H9 (cell line): ENCODE results near the gene ARFGEF2. TPM values are rescaled to one million over a fixed set of nuclear protein-coding genes. Genes with fewer than 3 reads are reported as not detected.

Source experiments
- DNase-seq: peaks from one replicate; pipeline ENCODE4 v3.0.0-alpha.2; 2017
- H2AFZ ChIP-seq: one replicate; pipeline ENCODE4 v1.6.1; 2013; ENCODE audit warnings: mild to moderate bottlenecking, low read length, control low read depth, moderate library complexity
- H2AK5ac ChIP-seq: 2 replicates; pipeline ENCODE4 v1.6.1; 2013; ENCODE audit warnings: low read length, control low read depth, mixed read lengths; ENCODE audit not compliant: insufficient read length
- H2BK120ac ChIP-seq: one replicate; pipeline ENCODE4 v1.6.1; 2013; ENCODE audit warnings: low read depth, mild to moderate bottlenecking, low read length, control low read depth, inconsistent platforms; ENCODE audit not compliant: poor library complexity, severe bottlenecking
- H2BK12ac ChIP-seq: 2 replicates; pipeline ENCODE4 v1.6.1; 2013; ENCODE audit warnings: low read length, control low read depth, mixed read lengths, low read depth; ENCODE audit not compliant: insufficient read length
- H2BK15ac ChIP-seq: 2 replicates; pipeline ENCODE4 v1.6.1; 2013; ENCODE audit warnings: low read depth, low read length, control low read depth
- H2BK20ac ChIP-seq: one replicate; pipeline ENCODE4 v1.6.1; 2013; ENCODE audit warnings: low read depth, mild to moderate bottlenecking, low read length, control low read depth, inconsistent platforms; ENCODE audit not compliant: poor library complexity, severe bottlenecking
- H2BK5ac ChIP-seq: 2 replicates; pipeline ENCODE4 v1.6.1; 2013; ENCODE audit warnings: low read length, control low read depth, mixed read lengths; ENCODE audit not compliant: insufficient read length
- H3K14ac ChIP-seq: 2 replicates; pipeline ENCODE4 v1.6.1; 2013; ENCODE audit warnings: low read length, control low read depth; ENCODE audit not compliant: insufficient read depth
- H3K18ac ChIP-seq: 2 replicates; pipeline ENCODE4 v1.6.1; 2013; ENCODE audit warnings: low read depth, mild to moderate bottlenecking, mixed read lengths, low read length, control low read depth; ENCODE audit not compliant: insufficient read length
- H3K23ac ChIP-seq: 2 replicates; pipeline ENCODE4 v1.6.1; 2013; ENCODE audit warnings: low read length, control low read depth, mixed read lengths, low read depth; ENCODE audit not compliant: insufficient read length
- H3K23me2 ChIP-seq: 2 replicates; pipeline ENCODE4 v1.6.1; 2013; ENCODE audit warnings: low read depth, mild to moderate bottlenecking, mixed read lengths, low read length, control low read depth; ENCODE audit not compliant: insufficient read length, poor library complexity, severe bottlenecking
- H3K27ac ChIP-seq: 2 replicates; pipeline ENCODE4 v1.5.1; 2013; ENCODE audit warnings: low read length, control low read depth, mixed read lengths, low read depth; ENCODE audit not compliant: insufficient read length
- H3K27me3 ChIP-seq: 2 replicates; pipeline ENCODE4 v1.6.1; 2013; ENCODE audit warnings: low read length, control low read depth, inconsistent platforms; ENCODE audit not compliant: insufficient read depth
- H3K4ac ChIP-seq: 2 replicates; pipeline ENCODE4 v1.6.1; 2013; ENCODE audit warnings: low read depth, mild to moderate bottlenecking, control low read depth, inconsistent platforms, low read length, moderate library complexity
- H3K4me1 ChIP-seq: 2 replicates; pipeline ENCODE4 v1.6.1; 2013; ENCODE audit warnings: low read length, control low read depth, inconsistent platforms; ENCODE audit not compliant: insufficient read depth
- H3K4me2 ChIP-seq: 2 replicates; pipeline ENCODE4 v1.6.1; 2013; ENCODE audit warnings: low read length, control low read depth, mixed read lengths; ENCODE audit not compliant: insufficient read length, insufficient read depth
- H3K56ac ChIP-seq: 2 replicates; pipeline ENCODE4 v1.6.1; 2013; ENCODE audit warnings: low read depth, mild to moderate bottlenecking, mixed read lengths, low read length, control low read depth; ENCODE audit not compliant: insufficient read length
- H3K79me1 ChIP-seq: 2 replicates; pipeline ENCODE4 v1.6.1; 2013; ENCODE audit warnings: low read depth, mild to moderate bottlenecking, moderate library complexity, low read length, control low read depth, inconsistent platforms; ENCODE audit not compliant: insufficient read depth, poor library complexity, severe bottlenecking
- H3K79me2 ChIP-seq: 2 replicates; pipeline ENCODE4 v1.6.1; 2013; ENCODE audit warnings: low read length, control low read depth, inconsistent platforms; ENCODE audit not compliant: insufficient read depth
- H3K9ac ChIP-seq: 2 replicates; pipeline ENCODE4 v1.6.1; 2013; ENCODE audit warnings: low read length, control low read depth, mixed read lengths; ENCODE audit not compliant: insufficient read length; ENCODE audit errors: extremely low read depth
- H3K9me3 ChIP-seq: one replicate; pipeline ENCODE4 v1.6.1; 2013; ENCODE audit warnings: low read depth, low read length, inconsistent platforms; ENCODE audit not compliant: control insufficient read depth
- H3T11ph ChIP-seq: one replicate; pipeline ENCODE4 v1.6.1; 2013; ENCODE audit warnings: mild to moderate bottlenecking, low read length, control low read depth, inconsistent platforms
- H4K20me1 ChIP-seq: one replicate; pipeline ENCODE4 v1.6.1; 2013; ENCODE audit not compliant: control insufficient read depth, insufficient read length, insufficient read depth
- H4K5ac ChIP-seq: 2 replicates; pipeline ENCODE4 v1.6.1; 2013; ENCODE audit warnings: low read depth, mild to moderate bottlenecking, mixed read lengths, low read length, control low read depth; ENCODE audit not compliant: insufficient read length
- H4K8ac ChIP-seq: replicated peaks from 2 replicates; pipeline ENCODE4 v1.6.1; 2013; ENCODE audit warnings: low read length, control low read depth, mixed read lengths, low read depth; ENCODE audit not compliant: insufficient read length
- H4K91ac ChIP-seq: 2 replicates; pipeline ENCODE4 v1.6.1; 2013; ENCODE audit warnings: low read depth, mild to moderate bottlenecking, moderate library complexity, mixed read lengths, low read length, control low read depth; ENCODE audit not compliant: insufficient read length
- H3K27ac Mint-ChIP-seq, 3 experiments: 2 replicates in 2 of 3; 3 replicates in 1 of 3; pipeline ENCODE4 v1.8.0; 2020 to 2021; ENCODE audit warnings: mixed read lengths in 3 of 3, mild to moderate bottlenecking in 1 of 3, moderate library complexity in 1 of 3
- H3K27me3 Mint-ChIP-seq: 2 replicates; pipeline ENCODE4 v1.8.0; 2021; ENCODE audit warnings: low read depth, mild to moderate bottlenecking, moderate library complexity, mixed read lengths
- H3K36me3 Mint-ChIP-seq, 3 experiments: 2 replicates in 2 of 3; 3 replicates in 1 of 3; pipeline ENCODE4 v1.8.0; 2020 to 2021; ENCODE audit warnings: low read depth in 3 of 3, mixed read lengths in 3 of 3; ENCODE audit not compliant: insufficient read depth in 1 of 3
- H3K4me1 Mint-ChIP-seq, 2 experiments: 2 replicates each; pipeline ENCODE4 v1.8.0; 2020; ENCODE audit warnings: mixed read lengths in 2 of 2
- H3K4me3 Mint-ChIP-seq, 2 experiments: 2 replicates in 1 of 2; 3 replicates in 1 of 2; pipeline ENCODE4 v1.8.0; 2020 to 2021; ENCODE audit warnings: mild to moderate bottlenecking in 2 of 2, mixed read lengths in 2 of 2, moderate library complexity in 1 of 2
- H3K9me3 Mint-ChIP-seq, 2 experiments: 2 replicates in 1 of 2; 3 replicates in 1 of 2; pipeline ENCODE4 v1.8.0; 2020; ENCODE audit warnings: mild to moderate bottlenecking in 2 of 2, mixed read lengths in 2 of 2, moderate library complexity in 1 of 2
- CTCF ChIP-seq: fragments of 200-600 bp; sonication (generic); conservative IDR thresholded peaks from 3 replicates; pipeline ENCODE4 v1.8.0; 2021; ENCODE audit warnings: antibody characterized with exemption, mild to moderate bottlenecking
- WGBS: extraction: QIAGEN DNeasy Blood & Tissue Kit; methylation state at CpG from one replicate; pipeline ENCODE4 v1.1.7; 2013; ENCODE audit warnings: missing lambda C conversion rate, low lambda C conversion rate, mixed read lengths; ENCODE audit not compliant: insufficient read length; ENCODE audit errors: extremely low coverage; 5-methylcytosine and 5-hydroxymethylcytosine counted together
- total RNA-seq: library from RNA; stranded (reverse); gene quantifications from 2 replicates; pipeline ENCODE4 v1.2.1, GENCODE V29; 2021

Gene ARFGEF2
- total RNA-seq, 1 experiment from 2014 or later = 16.6 TPM

GRCh38 chr20:48995589-48995988 is 74.1 kb downstream of the ARFGEF2 start:
- H3K9me3 ChIP-seq = no peaks in the 10 kb centered on the region
- WGBS = no CpG with 5 or more reads among the region's 4 CpGs
- no peak overlapping the region for H2BK20ac ChIP-seq
- H2BK12ac ChIP-seq = no peak overlapping the region
- no peaks in the 10 kb centered on the region for H4K20me1 ChIP-seq
- DNase-seq = no peak
- no peak overlapping the region for H3K4ac ChIP-seq
- no peak overlapping the region for H3K4me2 ChIP-seq
- H2BK15ac ChIP-seq = no peak overlapping the region
- no peak overlapping the region for H3K56ac ChIP-seq
- no peak overlapping the region for H3T11ph ChIP-seq
- TF ChIP-seq CTCF = no peak
- H3K27ac ChIP-seq = no peak overlapping the region
- Mint-ChIP-seq H3K36me3 (peaks cover 27 to 85% (median 62%) of the 10 kb centered on the region in 3 experiments; a peak in 6 of 7 replicates), H3K4me1 (no peaks in the 10 kb centered on the region), H3K27me3 (no peaks in the 10 kb centered on the region), H3K4me3 (no peak overlapping the region), H3K9me3 (no peaks in the 10 kb centered on the region), H3K27ac (no peak overlapping the region)
- H3K18ac ChIP-seq = no peak overlapping the region
- no peak overlapping the region for H4K5ac ChIP-seq
- no peaks in the 10 kb centered on the region for H3K79me2 ChIP-seq
- H3K14ac ChIP-seq = no peak overlapping the region
- no peak overlapping the region for H2AK5ac ChIP-seq
- H3K27me3 ChIP-seq = no peaks in the 10 kb centered on the region
- H3K23ac ChIP-seq = no peak overlapping the region
- H3K4me1 ChIP-seq = no peaks in the 10 kb centered on the region
- H3K79me1 ChIP-seq = no peaks in the 10 kb centered on the region
- no peak overlapping the region for H4K8ac ChIP-seq
- H3K9ac ChIP-seq = no peak overlapping the region
- no peaks in the 10 kb centered on the region for H3K23me2 ChIP-seq
- H4K91ac ChIP-seq = no peak overlapping the region
- H2BK120ac ChIP-seq = no peak overlapping the region
- H2BK5ac ChIP-seq = no peak overlapping the region
- no peak overlapping the region for H2AFZ ChIP-seq
